ENCODE results near the gene POLR3C.
"Not testable (repeated sequence)": the region's sequence is repeated elsewhere in the genome, so short reads cannot be mapped to it uniquely, and the experiment has no call there.

Gene POLR3C

GRCh38 chr1:145804235-145805045 lies 19.6 kb upstream of the POLR3C start:
- no peak for DNase-seq (ENCODE audit: low read depth)
- H3K4me3 ChIP-seq (ENCODE audit: control insufficient read depth, low read depth, low read length): no peak overlapping the region
- no peak for TF ChIP-seq CTCF (conservative IDR thresholded peaks at IDR 0.05; ENCODE audit: control insufficient read depth, insufficient read depth, low read depth, low read length)

DNA sequence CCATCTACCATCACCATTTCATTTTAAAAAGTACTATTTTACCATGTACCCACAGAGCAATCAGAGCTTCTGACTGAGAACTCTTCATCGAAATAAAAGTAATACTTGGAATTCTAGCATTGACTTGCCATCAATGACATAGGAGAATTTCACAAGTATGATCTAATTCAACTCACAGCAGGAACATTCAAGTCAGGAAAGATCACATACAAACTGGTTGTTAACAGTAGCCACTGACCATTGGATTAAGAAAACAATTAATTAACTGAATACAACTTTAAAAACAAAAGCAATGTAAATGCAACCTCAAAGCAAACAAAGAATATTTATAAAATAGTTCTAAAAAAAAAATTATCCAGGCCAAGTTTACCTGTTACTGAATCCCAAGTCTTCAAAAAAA lies 18.9 kb upstream of the POLR3C start:
- no peak for TF ChIP-seq CTCF (conservative IDR thresholded peaks at IDR 0.05; ENCODE audit: control insufficient read depth, insufficient read depth, low read depth, low read length)
- DNase-seq (ENCODE audit: low read depth): peak; percentile 59
- H3K4me3 ChIP-seq (ENCODE audit: control insufficient read depth, low read depth, low read length): no peak overlapping the region

DNA sequence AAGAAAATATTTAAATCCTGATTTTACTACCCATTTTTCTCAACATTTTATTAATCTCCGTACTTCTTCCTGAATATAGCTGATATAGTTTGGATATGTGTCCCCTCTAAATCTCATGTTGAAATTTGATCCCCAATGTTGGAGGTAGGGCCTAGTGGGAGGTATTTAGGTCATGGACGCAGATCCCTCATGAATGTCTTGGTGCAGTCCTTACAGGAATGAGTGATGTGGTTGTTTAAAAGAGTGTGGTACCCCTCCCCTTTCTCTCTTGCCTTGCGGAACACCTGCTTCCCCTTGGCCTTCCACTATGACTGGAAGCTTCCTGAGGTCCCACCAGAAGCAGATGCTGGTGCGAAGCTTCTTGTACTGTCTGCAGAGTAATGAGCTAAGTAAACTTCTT lies 17.6 kb upstream of the POLR3C start:
- DNase-seq (ENCODE audit: low read depth): no peak
- H3K4me3 ChIP-seq (ENCODE audit: control insufficient read depth, low read depth, low read length): no peak overlapping the region
- no peak for TF ChIP-seq CTCF (conservative IDR thresholded peaks at IDR 0.05; ENCODE audit: control insufficient read depth, insufficient read depth, low read depth, low read length)

DNA sequence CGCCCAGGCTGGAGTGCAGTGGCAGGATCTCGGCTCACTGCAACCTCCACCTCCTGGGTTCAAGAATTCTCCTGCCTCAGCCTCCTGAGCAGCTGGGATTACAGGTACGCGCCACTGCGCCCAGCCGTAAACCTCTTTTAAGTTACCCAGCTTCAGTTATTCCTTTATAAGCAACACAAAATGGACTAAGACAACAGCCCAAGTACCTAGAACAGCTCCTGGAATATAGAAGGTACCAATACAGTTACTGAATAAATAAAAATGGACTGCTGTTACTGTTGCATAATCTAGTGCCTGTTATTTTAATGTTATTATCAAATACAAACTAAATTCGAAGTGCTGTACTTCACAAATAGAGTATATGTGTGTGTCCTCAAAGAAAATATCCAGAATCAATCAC lies 17.2 kb upstream of the POLR3C start:
- no peak for DNase-seq (ENCODE audit: low read depth)
- TF ChIP-seq CTCF (conservative IDR thresholded peaks at IDR 0.05; ENCODE audit: control insufficient read depth, insufficient read depth, low read depth, low read length): no peak
- H3K4me3 ChIP-seq (ENCODE audit: control insufficient read depth, low read depth, low read length): no peak overlapping the region

GRCh38 chr1:145812977-145813810 lies 10.8 kb upstream of the POLR3C start:
- not testable (repeated sequence) for DNase-seq (ENCODE audit: low read depth); H3K4me3 ChIP-seq (ENCODE audit: control insufficient read depth, low read depth, low read length)

GRCh38 chr1:145818095-145818494 lies 5.9 kb upstream of the POLR3C start:
- not testable (repeated sequence) for H3K4me3 ChIP-seq (ENCODE audit: control insufficient read depth, low read depth, low read length)
- DNase-seq (ENCODE audit: low read depth): peak; percentile 62

- not testable (repeated sequence) for DNase-seq (ENCODE audit: low read depth)
- H3K4me3 ChIP-seq (ENCODE audit: control insufficient read depth, low read depth, low read length): peak overlapping the region; percentile 29
These were observed 1.1 kb upstream of the POLR3C start for GRCh38 chr1:145822779-145823331.

GRCh38 chr1:145824499-145824842 lies 471 bp downstream of the POLR3C start:
- peak overlapping the region; percentile 99 for H3K4me3 ChIP-seq (ENCODE audit: control insufficient read depth, low read depth, low read length)
- no peak for TF ChIP-seq CTCF (conservative IDR thresholded peaks at IDR 0.05; ENCODE audit: control insufficient read depth, insufficient read depth, low read depth, low read length)
- no peak for DNase-seq (ENCODE audit: low read depth)

All from fibroblast of mammary gland (primary cell).